ENCODE results near the gene GLTP.

Gene GLTP

DNA sequence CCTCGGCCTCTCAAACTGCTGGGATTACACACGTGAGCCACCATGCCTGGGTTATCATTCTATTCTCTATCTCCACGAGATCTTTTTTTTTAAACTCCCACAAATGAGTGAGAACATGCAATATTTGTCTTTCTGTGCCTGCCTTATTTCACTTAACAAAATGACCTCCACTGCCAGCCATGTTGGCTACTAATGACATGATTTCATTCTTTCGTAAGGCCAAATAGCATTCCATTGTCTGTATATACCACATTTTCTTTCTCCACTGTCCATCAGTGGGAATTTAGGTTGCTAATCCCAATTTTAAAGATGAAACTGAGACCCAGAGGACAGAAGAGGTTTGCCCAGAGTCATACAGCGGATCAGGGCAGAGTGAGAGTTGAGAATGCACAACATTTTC is 36.2 kb downstream of the GLTP start:
- DNase-seq (ENCODE audit: low read depth in 2 of 2), result no peak

GRCh38 chr12:109842021-109842420 is 38.3 kb downstream of the GLTP start:
- no peak for DNase-seq (ENCODE audit: low read depth in 2 of 2)

- no peak for DNase-seq (ENCODE audit: low read depth in 2 of 2)
Measured at GRCh38 chr12:109841356-109841755, 39.0 kb downstream of the GLTP start.

DNA sequence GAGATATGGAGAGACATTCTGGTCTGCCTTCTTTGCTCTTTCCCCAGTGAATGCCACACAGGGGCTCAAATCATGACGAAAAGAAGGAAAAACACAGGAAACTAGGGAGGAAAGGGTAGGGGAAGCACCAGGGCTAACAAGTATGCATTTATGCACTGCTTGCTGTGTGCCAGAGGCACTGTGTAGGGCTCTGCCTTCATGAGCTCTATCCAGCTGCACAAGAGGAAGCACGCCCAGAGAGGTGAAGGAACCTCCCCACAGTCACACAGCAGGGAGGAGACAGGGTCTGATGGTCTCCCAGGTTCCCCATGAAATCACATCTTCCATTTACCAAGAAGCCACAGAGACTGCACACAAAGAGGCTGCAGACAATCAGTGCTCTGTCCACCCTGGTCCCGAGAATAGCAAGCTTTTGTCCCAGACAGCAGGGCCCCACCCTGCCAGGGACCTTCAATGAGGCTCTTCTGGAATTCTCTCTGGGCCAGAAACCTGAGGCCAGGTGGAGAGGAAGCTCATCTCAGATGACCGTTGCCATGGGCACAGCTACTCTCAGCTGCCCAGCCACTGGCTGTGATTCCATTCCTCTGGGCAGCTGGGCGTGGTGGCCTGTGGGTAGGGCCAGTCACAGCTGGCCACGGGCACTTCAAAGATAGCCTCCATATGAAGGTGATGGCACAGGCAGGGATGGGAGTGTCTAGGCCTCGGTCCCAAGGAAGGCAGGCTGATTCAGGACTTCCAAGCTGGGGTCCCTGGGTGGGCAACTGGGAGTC is 39.9 kb downstream of the GLTP start:
- DNase-seq (ENCODE audit: low read depth in 2 of 2), result no peak

GRCh38 chr12:109839444-109839843 is 40.9 kb downstream of the GLTP start:
- DNase-seq (ENCODE audit: low read depth in 2 of 2), result no peak

GRCh38 chr12:109836916-109837315 is 43.4 kb downstream of the GLTP start:
- no peak for DNase-seq (ENCODE audit: low read depth in 2 of 2)

DNA sequence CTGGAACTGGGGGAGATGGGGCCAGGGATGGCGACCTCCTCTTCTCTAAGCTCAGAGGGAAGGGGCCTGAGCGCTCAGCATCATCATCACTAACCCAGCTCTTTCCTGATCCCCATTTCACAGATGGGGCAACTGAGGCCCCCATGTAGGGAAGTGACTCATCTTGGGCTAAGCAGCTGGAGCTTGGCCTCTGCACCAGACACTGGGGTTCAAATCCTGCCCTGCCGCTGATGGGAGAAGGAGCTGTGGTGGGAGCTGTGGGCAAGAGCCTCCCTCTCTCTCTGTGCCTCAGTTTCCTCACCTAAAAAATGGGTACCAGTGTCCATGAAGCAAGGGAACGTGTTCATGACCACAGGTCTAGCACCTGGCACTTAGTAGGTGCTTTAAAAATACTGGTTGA is 44.5 kb downstream of the GLTP start:
- no peak for DNase-seq (ENCODE audit: low read depth in 2 of 2)

- no peak for DNase-seq (ENCODE audit: low read depth in 2 of 2)
Measured at GRCh38 chr12:109833307-109834189, 46.8 kb downstream of the GLTP start, which contains the start of gene TRPV4. TRPV4 (minus strand) TSS chr12:109833398; CDS start chr12:109814796, 18,602 bp downstream.

DNA sequence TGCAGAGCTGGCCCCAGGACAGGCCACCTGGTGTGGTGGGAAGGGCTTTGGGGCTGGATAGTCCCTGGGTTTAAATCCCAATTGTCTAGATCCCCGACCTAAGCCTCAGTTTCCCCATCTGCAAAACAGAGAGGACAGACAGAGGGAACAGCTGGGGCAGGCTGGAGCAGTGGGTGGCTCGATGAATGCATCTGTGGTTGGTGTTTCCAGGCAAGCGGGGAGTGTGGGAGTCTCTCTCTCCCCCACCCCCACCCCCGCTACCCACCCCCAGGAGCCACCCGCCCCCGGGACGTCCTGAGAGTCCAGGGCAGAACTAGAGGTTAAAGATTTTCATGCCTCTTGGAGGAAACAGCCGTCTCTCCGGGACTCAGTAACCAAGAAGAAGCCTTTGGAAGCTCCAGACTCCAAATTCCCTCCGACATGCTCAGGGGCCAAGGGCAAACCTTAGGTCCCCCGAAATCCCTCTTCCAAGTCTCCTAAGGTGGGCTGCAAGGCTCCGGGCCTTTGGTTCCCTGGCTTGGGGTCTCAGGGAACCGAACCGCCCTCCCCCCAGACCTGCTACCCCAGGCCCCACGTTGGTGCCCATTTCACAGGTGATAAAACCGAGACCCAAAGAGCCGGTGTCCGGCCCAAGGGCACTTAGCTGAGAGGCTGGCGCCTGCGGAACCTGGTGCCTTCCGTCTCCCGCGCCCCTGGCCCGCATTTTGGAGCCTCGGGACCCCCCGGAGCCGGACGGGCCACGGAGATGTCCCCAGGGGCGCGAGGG is 47.6 kb downstream of the GLTP start:
- DNase-seq (ENCODE audit: low read depth in 2 of 2), result no peak

DNA sequence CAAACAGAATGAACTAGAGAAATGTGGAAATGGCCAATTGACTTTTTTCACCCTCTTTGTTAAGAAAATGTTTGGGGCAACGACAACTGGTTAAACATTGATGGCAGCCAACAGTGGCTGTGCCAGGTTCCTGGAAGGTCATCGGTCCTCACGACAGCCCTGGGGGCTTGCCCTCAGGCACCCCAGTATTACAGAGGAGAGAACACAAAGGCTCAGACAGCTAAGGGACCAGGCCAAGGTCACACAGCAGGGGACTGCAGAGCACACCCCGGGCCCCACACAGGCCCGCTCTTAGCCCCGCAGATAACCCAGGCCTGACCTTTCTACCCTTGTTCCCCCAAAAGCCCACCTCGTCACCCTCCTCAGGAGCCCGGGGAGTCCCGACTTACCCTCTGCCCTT is 48.4 kb downstream of the GLTP start:
- DNase-seq (ENCODE audit: low read depth in 2 of 2), result no peak

DNA sequence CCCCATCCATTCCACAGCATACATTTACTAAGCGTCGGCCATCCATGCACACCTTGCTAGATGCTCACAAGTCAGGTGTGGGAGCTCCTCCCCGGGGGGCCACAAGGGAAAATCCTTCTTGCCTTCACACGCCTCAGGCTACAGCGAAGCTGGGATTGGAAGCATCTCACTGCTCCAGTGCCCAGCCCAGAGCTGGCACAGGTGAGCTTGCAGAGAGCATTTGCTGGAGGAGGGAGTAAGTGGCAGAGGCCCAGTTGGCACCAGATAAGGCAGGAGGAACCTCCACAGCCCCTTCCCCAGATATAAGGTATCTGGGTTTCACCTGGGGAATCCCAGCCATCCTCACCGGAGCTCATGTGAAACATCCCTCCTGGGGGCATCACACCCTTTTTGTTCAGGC is 49.0 kb downstream of the GLTP start:
- no peak for DNase-seq (ENCODE audit: low read depth in 2 of 2)

DNA sequence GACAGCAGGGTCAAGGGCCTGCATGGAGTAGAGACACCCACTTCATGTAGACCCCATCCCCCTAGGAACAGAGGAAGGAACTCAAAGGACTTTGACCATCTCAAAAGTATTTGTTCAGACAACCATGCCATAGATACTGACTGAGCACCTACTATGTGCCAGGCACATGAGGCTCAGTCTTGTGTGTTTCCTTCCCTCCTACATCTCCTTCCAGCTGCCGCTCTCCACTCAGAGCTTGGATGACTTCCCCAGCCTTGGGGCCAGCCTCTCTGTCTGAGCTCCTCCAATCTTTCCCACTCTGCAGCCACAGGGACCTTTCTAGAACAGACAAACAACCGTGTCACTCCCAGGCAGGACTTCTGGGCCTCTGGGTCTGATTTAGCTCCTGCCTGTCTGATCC is 49.6 kb downstream of the GLTP start:
- DNase-seq (ENCODE audit: low read depth in 2 of 2), result no peak

DNA sequence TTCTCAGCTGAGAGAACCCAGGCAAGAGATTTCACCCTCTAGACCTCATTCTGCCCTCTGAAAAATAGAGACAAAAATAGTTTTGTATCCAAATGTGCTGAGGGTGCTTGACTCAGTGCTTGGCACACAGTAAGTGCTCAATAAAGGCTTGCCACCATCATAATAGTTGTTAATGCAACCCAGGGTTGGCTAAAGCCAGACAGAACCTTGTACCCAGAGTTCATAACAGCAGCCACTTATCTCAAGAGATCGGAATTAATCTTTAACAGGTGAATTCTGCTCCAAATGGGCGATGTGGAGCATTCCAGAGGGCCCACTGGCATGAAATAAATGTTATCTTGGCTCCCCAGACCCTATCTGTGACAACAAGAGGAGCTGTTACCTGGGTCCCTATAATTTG is 50.1 kb downstream of the GLTP start:
- DNase-seq (ENCODE audit: low read depth in 2 of 2), result no peak

DNA sequence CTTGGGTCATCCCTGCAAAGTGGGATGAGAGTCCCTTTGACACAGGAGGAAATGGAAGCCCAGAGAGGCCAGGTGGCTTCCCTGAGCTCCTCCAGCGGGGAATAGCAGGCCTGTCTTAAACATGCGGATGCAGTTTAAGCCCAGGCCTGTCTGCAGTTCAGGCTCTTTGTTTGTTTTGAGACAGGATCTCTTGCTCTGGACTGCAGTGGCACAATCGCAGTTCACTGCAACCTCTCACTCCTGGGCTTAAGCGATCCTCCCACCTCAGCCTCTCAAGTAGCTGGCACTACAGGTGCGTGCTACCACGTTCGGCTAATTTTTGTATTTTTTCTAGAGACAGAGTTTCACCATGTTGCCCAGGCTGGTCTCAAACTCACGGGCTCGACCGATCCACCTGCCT is 50.7 kb downstream of the GLTP start:
- no peak for DNase-seq (ENCODE audit: low read depth in 2 of 2)

DNA sequence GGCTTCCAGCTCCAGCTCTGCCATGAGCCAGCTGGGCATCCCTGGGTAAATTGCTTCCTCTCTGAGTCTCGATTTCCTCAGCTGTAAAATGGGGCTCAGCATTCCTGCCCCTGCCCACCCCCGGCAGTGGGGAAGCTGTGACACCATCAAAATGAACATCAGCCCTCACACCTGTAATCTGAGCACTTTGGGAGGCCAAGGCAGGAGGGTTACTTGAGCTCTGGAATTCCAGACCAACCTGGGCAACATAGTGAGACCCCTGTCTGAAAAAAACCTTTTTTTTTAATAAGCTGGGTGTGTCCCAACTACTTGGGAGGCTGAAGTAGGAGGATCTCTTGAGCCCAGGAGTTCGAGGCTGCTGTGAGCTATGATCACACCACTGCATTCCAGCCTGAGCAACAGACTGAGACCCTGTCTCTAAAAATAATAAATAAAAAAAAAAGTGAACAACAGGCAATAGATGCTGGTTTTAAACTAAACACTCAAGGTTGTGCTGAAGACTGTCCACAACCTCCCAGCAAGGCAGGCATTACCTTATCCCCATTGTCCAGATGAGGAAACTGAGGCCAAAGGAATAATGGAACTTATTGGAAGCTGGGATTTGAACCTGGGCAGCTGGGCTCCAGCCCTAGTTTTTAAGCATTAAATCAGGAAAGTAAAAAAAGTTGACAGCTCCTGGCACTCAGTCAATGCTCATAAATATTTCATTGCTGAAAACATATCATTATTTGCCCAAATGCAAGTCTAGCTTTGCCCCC is 51.4 kb downstream of the GLTP start:
- DNase-seq (ENCODE audit: low read depth in 2 of 2), result no peak

DNA sequence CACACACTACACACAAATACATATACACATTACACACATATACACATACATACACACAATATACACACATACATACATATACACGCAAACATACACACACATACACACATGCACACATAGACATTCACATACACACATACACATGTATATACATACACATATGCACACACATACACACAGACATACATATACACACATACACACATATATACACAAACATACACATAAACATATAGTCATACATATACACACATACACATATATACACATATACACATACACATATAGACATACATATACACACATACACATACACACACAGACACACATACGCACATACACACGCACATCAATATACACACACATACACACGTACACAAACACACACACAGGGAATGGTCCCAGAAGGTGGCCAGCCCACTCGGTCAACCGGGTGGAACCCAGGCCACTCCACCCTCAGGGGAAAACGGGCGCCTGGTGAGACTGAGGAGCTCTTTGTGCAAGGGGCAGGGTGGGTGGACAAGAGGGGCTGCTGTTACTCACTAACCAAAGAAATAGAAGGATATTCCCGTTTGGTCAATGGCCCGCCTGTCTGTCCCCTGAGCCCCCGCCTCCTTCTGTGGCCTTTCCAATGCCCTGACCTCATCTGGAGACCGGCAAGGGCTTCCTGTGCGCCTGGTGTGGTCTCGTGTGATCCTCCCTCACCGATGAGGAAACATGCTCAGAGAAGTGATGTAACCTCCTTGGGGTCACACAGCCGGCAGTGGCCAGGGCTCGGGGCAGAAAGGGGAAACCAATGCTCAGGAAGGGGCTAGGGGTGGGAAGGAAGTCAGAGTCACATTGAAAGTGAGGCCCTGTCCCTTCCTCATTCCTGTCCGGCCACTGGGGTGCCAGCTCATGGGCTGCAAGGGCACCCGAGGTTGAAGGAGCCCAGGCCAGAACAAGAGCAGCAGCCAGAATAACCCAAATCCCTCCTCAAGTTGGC is 52.5 kb downstream of the GLTP start:
- no peak for DNase-seq (ENCODE audit: low read depth in 2 of 2)

DNA sequence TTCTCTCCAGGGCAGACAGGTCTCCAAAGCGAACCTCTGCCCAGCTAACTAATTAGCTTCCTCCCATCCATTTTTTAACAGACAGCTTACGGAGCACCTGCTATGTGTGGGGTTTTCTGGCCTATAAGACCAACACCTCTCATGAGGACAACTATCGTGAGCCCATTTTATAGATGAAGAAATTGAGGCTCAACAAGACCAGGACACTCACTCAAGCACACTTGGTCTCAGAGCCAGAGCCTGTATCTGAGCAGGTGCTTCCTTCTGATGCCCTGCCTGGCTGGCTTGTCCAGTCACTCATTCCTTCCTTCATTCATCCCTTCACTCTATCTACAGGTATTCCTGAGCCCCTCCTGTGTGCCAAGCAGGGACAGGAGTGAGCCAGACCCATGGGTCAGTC is 53.3 kb downstream of the GLTP start:
- DNase-seq (ENCODE audit: low read depth in 2 of 2), result no peak

DNA sequence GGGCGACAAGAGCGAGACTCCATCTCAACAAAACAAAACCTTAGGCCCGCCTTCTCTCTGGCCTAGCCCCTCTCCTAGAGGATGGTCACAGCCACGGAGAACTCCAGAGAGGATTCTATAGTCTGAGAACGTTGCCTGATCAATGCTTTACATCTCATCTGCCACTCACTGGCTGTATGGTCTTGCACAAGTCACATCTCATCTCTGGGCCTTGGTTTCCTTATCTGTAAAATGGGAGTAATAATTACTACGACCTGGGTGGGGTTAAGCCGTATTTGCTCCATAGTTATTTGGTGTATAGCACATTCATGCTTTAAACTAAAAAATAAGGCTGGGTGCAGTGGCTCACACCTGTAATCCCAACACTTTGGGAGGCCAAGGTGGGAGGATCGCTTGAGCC is 55.6 kb downstream of the GLTP start:
- DNase-seq (ENCODE audit: low read depth in 2 of 2), result no peak

DNA sequence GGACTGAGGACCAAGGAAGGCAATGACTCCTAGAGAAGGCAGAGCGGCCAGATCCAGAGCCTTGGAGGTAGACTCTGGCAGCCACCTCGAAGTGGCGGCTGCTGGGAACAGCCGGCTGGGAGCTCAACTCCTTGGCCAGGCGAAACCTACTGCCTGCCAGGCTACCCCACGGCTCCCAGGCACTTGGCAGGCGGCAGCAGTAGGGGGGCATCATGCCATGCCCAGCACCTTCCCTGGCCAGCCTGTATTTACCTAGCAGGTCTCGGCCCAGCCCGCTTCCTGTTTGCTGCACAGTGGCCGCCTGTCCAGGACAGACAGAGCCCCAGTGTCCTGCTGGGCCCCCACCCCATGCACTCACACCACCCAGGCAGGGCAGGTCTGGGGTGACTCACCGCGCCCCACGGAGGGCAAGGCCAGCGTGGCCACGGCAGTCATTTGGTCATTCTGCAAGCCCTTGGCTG is 57.4 kb downstream of the GLTP start:
- DNase-seq (ENCODE audit: low read depth in 2 of 2), result no peak

DNA sequence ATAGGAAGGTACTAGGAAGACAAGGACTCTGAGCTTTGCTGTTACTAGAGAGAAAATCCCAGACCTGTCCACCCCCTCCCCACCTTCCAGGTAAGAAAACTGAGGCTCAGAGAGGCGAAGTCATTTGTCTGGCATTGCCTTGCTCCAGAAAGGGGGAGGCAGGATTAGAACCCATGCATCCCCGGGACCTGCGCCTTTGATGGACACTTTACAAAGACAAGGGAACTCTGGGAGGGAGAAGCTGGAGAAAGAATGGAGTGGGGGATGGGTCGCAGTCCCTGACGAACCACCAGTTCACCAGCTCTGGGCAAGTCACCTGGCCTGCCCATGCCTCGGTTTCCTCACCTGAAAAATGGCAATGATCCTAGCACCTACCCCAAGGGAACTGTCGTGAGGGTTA is 57.9 kb downstream of the GLTP start:
- DNase-seq (ENCODE audit: low read depth in 2 of 2), result no peak
